ENCODE results near the gene ANKDD1A. TPM values are rescaled to one million over a fixed set of nuclear protein-coding genes. Genes with fewer than 3 reads are reported as not detected.

The ANKDD1A gene
- polyA plus RNA-seq, 1 donor from 2014 or later, result 7.0 TPM

DNA sequence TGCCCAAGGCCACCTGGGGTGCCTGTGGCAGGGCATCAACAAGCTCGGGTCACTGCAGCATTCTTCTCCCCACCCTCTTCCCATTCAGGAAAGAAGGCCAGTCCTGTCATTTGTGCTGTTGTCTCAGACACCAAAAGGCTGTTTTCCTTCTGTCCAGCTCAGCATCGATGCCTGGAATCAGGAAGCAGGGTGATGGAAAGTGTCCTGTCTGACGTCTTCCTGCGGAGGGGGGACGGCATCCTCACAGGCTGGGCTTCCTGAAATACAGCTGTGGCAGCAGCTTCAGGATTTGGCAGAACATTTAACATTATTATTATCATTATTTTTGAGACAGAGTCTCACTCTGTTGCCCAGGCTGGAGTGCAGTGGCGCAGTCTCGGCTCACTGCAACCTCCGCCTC, 33.0 kb upstream of the ANKDD1A start:
- Histone ChIP-seq H3K9me2 (ENCODE audit: insufficient read depth, low read length) (no peaks in the 10 kb centered on the region), H3K27me3 (ENCODE audit: insufficient read depth, low read depth, low read length) (no peaks in the 10 kb centered on the region), H3K9ac (ENCODE audit: low read length) (no peak overlapping the region), H3K4me2 (ENCODE audit: low read length) (no peak overlapping the region), H2AFZ (ENCODE audit: low read depth, low read length) (no peak overlapping the region), H3K36me3 (ENCODE audit: insufficient read depth, low read length) (no peaks in the 10 kb centered on the region), H3F3A (ENCODE audit: insufficient read depth, low read length, poor library complexity, severe bottlenecking) (no peaks in the 10 kb centered on the region), H3K79me2 (replicated peaks; ENCODE audit: insufficient read depth, low read length) (no peaks in the 10 kb centered on the region), H3K4me3 (ENCODE audit: low read length) (no peak overlapping the region), H3K27ac (ENCODE audit: low read length) (no peak overlapping the region), H4K20me1 (ENCODE audit: insufficient read depth) (no peaks in the 10 kb centered on the region), H3K9me3 (ENCODE audit: low read length) (no peaks in the 10 kb centered on the region)
- no peak for TF ChIP-seq EP300 (conservative IDR thresholded peaks at IDR 0.05; ENCODE audit: poor library complexity, severe bottlenecking)
- TF ChIP-seq POLR2AphosphoS5 (IDR thresholded peaks at IDR 0.05), result no peak
- TF ChIP-seq, protein P1, sequence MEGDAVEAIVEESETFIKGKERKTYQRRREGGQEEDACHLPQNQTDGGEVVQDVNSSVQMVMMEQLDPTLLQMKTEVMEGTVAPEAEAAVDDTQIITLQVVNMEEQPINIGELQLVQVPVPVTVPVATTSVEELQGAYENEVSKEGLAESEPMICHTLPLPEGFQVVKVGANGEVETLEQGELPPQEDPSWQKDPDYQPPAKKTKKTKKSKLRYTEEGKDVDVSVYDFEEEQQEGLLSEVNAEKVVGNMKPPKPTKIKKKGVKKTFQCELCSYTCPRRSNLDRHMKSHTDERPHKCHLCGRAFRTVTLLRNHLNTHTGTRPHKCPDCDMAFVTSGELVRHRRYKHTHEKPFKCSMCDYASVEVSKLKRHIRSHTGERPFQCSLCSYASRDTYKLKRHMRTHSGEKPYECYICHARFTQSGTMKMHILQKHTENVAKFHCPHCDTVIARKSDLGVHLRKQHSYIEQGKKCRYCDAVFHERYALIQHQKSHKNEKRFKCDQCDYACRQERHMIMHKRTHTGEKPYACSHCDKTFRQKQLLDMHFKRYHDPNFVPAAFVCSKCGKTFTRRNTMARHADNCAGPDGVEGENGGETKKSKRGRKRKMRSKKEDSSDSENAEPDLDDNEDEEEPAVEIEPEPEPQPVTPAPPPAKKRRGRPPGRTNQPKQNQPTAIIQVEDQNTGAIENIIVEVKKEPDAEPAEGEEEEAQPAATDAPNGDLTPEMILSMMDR (IDR thresholded peaks at IDR 0.05; ENCODE audit: poor library complexity, severe bottlenecking), result no peak
- no peak for TF ChIP-seq REST (IDR thresholded peaks at IDR 0.05; ENCODE audit: borderline replicate concordance)
- TF ChIP-seq RAD21 (conservative IDR thresholded peaks at IDR 0.05), result no peak
- TF ChIP-seq TAF1 (IDR thresholded peaks at IDR 0.05; ENCODE audit: low read depth), result no peak
- no peak for TF ChIP-seq EZH2 (IDR thresholded peaks at IDR 0.05; ENCODE audit: borderline replicate concordance, insufficient read depth, low read length, poor library complexity, severe bottlenecking)
- TF ChIP-seq SMC3 (conservative IDR thresholded peaks at IDR 0.05; ENCODE audit: poor library complexity), result no peak
- no peak for TF ChIP-seq MXI1 (conservative IDR thresholded peaks at IDR 0.05; ENCODE audit: poor library complexity, severe bottlenecking)

DNA sequence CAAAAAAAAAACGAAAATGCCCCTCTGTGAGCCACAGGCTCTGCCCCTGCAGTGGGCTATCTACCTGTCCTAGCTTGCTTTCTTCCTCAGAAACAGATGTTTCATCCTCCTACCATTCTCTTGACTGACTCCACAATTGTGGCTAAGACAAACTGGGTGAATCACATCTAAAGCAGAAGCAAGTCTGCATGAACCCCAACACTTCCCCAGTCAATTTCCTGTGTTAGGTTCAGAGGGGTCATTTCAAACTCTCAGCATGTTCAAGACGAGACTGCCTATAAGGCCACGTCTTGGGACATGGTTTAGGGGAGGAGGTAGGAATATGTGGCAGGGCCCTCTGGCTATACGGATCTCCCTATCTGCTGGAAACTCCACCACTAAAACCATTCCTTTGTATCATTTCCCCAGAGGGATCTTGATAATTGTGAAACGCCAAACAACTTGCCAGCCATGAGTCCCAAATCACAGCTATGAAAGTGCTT, 28.6 kb upstream of the ANKDD1A start:
- Histone ChIP-seq H4K20me1 (ENCODE audit: insufficient read depth) (no peaks in the 10 kb centered on the region), H3K79me2 (replicated peaks; ENCODE audit: insufficient read depth, low read length) (no peaks in the 10 kb centered on the region), H3F3A (ENCODE audit: insufficient read depth, low read length, poor library complexity, severe bottlenecking) (no peaks in the 10 kb centered on the region), H3K27ac (ENCODE audit: low read length) (no peak overlapping the region), H3K4me2 (ENCODE audit: low read length) (no peak overlapping the region), H3K9me2 (ENCODE audit: insufficient read depth, low read length) (no peaks in the 10 kb centered on the region), H3K4me3 (ENCODE audit: low read length) (no peak overlapping the region), H3K27me3 (ENCODE audit: insufficient read depth, low read depth, low read length) (no peaks in the 10 kb centered on the region), H3K36me3 (ENCODE audit: insufficient read depth, low read length) (no peaks in the 10 kb centered on the region), H3K9me3 (ENCODE audit: low read length) (no peaks in the 10 kb centered on the region), H3K9ac (ENCODE audit: low read length) (no peak overlapping the region), H2AFZ (ENCODE audit: low read depth, low read length) (no peak overlapping the region)
- TF ChIP-seq REST (IDR thresholded peaks at IDR 0.05; ENCODE audit: borderline replicate concordance), result no peak
- TF ChIP-seq TAF1 (IDR thresholded peaks at IDR 0.05; ENCODE audit: low read depth), result no peak
- no peak for TF ChIP-seq SMC3 (conservative IDR thresholded peaks at IDR 0.05; ENCODE audit: poor library complexity)
- no peak for TF ChIP-seq POLR2AphosphoS5 (IDR thresholded peaks at IDR 0.05)
- TF ChIP-seq, protein P1 (IDR thresholded peaks at IDR 0.05; ENCODE audit: poor library complexity, severe bottlenecking), result no peak
- TF ChIP-seq EP300 (conservative IDR thresholded peaks at IDR 0.05; ENCODE audit: poor library complexity, severe bottlenecking), result no peak
- TF ChIP-seq EZH2 (IDR thresholded peaks at IDR 0.05; ENCODE audit: borderline replicate concordance, insufficient read depth, low read length, poor library complexity, severe bottlenecking), result no peak
- no peak for TF ChIP-seq RAD21 (conservative IDR thresholded peaks at IDR 0.05)
- TF ChIP-seq MXI1 (conservative IDR thresholded peaks at IDR 0.05; ENCODE audit: poor library complexity, severe bottlenecking), result no peak

All from neural cell (in vitro differentiated cells).